Mucosa of descending colon (tissue), 3 donors: ENCODE measurements around the gene NUDT9. TPM values are rescaled to one million over a fixed set of nuclear protein-coding genes. Genes with fewer than 3 reads are reported as not detected.
A peak's percentile ranks its signal among the peaks of the same experiment; 100 is the strongest.
"Not testable (repeated sequence)": the region's sequence is repeated elsewhere in the genome, so short reads cannot be mapped to it uniquely, and the experiment has no call there.

Experiments used
- ATAC-seq: fragments of 200-7000 bp; cut with Tn5 transposase; one replicate; pipeline ENCODE4 v1.9.1; 2020; ENCODE audit warnings: mild to moderate bottlenecking, moderate library complexity
- DNase-seq, 3 donors: peaks; one replicate each; pipeline ENCODE4 v3.0.0-alpha.2; 2020
- H3K36me3 ChIP-seq: fragments of 200-600 bp; one replicate; pipeline ENCODE4 v1.8.0; 2021; ENCODE audit warnings: low read depth, mild to moderate bottlenecking
- H3K4me1 ChIP-seq: fragments of 200-600 bp; one replicate; pipeline ENCODE4 v1.8.0; 2021; ENCODE audit warnings: low read depth, mild to moderate bottlenecking
- H3K4me3 ChIP-seq: fragments of 200-600 bp; one replicate; pipeline ENCODE4 v1.8.0; 2021; ENCODE audit warnings: mild to moderate bottlenecking
- H3K9me3 ChIP-seq: fragments of 200-600 bp; one replicate; pipeline ENCODE4 v1.8.0; 2021; ENCODE audit warnings: mild to moderate bottlenecking
- intact Hi-C, 2 donors: fragments of 100-400 bp; cut with DNase I in 1 of 2; cut with micrococcal nuclease in 1 of 2; formaldehyde crosslinking; loops; one replicate each; pipeline versions ENCODE4 v1.11.0 to v1.11.1; 2022; cut with DNase I, micrococcal nuclease
- total RNA-seq, 3 donors: library from RNA; stranded (reverse); fragmentation: NEBNext Ultra II Directional in 2 of 3; extraction: Animal tissue kit (Norgen Biotek cat#: 25700) in 2 of 3; gene quantifications; one replicate each; pipeline versions ENCODE4 v1.2.1 to v1.2.4, GENCODE V29; 2021 to 2023
- TF ChIP-seq, protein P1 (sequence below): fragments of 200-600 bp; IDR thresholded peaks from one replicate; pipeline ENCODE4 v1.8.0; 2022; ENCODE audit warnings: antibody characterized with exemption, mild to moderate bottlenecking
- donor health status: DM: no; HTN: no; CAD: no; lungs with moderate emphysema.
- donor health status: DM: no; HTN: no; CAD: no.
- donor health status: DM: no; HTN: yes; CAD: no.

NUDT9 gene
- total RNA-seq, 3 donors from 2014 or later, result 32.5 to 35.8 (median 32.8) TPM

DNA sequence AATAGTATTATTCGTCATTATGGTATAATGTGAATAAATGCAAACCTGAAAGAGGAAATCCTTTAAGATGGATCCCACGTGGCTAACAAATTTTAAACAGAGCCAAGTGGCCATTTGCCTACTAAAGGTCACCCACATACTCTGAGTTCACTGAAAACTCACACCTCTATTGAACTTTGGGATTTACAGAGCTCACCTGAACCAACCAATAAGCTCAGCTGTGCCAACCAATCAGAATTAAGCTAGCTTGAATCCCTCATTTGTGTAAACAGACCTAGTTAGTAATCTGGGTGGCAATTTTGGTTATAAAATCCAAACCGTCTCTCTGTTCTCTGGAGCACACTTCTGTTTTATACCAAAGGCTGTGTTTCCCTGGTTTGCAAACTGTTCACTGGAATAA lies 5.4 kb upstream of the NUDT9 start:
- TF ChIP-seq, protein P1, sequence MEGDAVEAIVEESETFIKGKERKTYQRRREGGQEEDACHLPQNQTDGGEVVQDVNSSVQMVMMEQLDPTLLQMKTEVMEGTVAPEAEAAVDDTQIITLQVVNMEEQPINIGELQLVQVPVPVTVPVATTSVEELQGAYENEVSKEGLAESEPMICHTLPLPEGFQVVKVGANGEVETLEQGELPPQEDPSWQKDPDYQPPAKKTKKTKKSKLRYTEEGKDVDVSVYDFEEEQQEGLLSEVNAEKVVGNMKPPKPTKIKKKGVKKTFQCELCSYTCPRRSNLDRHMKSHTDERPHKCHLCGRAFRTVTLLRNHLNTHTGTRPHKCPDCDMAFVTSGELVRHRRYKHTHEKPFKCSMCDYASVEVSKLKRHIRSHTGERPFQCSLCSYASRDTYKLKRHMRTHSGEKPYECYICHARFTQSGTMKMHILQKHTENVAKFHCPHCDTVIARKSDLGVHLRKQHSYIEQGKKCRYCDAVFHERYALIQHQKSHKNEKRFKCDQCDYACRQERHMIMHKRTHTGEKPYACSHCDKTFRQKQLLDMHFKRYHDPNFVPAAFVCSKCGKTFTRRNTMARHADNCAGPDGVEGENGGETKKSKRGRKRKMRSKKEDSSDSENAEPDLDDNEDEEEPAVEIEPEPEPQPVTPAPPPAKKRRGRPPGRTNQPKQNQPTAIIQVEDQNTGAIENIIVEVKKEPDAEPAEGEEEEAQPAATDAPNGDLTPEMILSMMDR, result no peak
- no peak overlapping the region for H3K4me3 ChIP-seq
- peaks cover 34% of the 10 kb centered on the region for H3K4me1 ChIP-seq
- peak in 1 of 3 donors; percentile 75 for DNase-seq
- ATAC-seq, result peak; percentile 87
- no peaks in the 10 kb centered on the region for H3K9me3 ChIP-seq
- intact Hi-C loops, result no loop called here
- H3K36me3 ChIP-seq, result no peaks in the 10 kb centered on the region

DNA sequence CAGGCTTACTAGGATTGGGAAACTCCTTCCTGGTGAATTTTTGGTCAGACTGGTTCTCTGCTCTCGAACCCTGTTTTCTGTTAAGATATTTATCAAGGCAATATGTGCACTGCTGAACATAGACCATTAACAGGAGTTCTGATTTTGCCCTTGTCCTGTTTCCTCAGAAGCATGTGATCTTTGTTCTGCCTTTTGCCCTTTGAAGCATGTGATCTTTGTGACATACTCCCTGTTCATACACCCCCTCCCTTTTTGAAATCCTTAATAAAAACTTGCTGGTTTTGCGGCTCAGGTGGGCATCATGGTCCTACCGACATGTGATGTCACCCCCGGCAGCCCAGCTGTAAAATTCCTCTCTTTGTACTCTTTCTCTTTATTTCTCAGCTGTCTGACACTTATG lies 4.0 kb upstream of the NUDT9 start:
- H3K9me3 ChIP-seq, H3K4me3 ChIP-seq, ATAC-seq, H3K36me3 ChIP-seq, DNase-seq, intact Hi-C loops: not testable (repeated sequence)
- H3K4me1 ChIP-seq, result peaks cover 37% of the 10 kb centered on the region

DNA sequence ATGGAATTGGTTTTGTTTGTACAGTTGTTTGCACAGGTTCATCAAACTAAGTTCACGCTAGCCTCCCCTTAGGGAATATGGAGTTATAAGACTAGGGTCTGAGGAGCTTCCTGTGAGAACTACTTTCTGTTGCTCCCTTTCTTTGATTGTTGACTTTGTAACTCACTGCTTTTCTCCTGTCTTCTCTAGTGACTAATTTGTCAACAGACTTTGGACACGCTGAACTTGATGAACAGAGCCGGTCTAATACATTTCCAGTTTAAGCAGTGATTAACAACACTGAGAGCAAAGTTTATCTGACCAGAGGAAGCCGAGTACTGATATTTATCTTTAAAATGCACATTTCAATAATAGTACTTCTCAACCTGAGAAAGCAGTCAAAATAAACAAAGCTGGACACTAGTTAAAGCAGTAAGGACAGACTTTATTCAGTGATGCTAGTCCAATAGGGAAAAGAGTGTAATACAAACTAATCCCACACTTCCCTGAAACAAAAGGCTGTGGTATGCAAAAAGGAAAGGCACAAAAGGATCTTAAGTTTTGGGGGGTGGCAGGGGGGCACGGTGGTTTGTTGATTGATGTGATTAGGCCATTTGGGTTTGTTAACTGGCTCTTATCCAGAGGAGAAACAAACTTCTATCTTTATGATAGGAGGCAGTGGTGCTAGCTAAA lies 2.7 kb upstream of the NUDT9 start:
- ATAC-seq, result peak; percentile 31
- no peak for DNase-seq
- Histone ChIP-seq H3K4me3 (no peak overlapping the region), H3K4me1 (peaks cover 45% of the 10 kb centered on the region), H3K9me3 (no peaks in the 10 kb centered on the region), H3K36me3 (no peaks in the 10 kb centered on the region)
- TF ChIP-seq, protein P1, result no peak
- intact Hi-C loops, result no loop called here

DNA sequence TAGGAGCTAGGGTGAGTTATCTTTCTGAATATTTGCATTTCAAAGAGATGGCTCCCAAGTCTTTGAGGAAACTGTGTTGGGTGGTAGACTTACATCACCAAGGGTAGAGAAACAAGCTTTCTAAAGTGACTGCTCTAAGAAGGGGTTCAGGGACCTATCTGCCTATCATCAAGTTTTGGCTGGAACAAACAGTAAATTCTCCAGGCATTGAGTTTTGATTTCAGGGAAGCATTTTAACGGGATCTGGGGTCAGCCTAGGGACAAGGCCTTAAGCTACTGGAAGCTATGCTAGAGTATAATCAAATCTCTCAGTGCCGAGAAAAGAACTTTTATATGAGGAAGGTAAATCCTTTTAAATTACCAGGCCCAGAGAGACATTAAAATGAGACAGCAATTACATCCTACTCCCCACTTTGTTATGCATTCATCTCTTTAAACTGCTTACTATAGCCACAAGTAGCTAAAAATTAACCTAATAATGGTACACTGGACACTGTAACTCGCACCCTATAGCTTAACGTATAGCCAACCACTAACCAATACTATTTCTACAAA lies 2.0 kb upstream of the NUDT9 start:
- no peaks in the 10 kb centered on the region for H3K9me3 ChIP-seq
- intact Hi-C loops, result no loop called here

DNA sequence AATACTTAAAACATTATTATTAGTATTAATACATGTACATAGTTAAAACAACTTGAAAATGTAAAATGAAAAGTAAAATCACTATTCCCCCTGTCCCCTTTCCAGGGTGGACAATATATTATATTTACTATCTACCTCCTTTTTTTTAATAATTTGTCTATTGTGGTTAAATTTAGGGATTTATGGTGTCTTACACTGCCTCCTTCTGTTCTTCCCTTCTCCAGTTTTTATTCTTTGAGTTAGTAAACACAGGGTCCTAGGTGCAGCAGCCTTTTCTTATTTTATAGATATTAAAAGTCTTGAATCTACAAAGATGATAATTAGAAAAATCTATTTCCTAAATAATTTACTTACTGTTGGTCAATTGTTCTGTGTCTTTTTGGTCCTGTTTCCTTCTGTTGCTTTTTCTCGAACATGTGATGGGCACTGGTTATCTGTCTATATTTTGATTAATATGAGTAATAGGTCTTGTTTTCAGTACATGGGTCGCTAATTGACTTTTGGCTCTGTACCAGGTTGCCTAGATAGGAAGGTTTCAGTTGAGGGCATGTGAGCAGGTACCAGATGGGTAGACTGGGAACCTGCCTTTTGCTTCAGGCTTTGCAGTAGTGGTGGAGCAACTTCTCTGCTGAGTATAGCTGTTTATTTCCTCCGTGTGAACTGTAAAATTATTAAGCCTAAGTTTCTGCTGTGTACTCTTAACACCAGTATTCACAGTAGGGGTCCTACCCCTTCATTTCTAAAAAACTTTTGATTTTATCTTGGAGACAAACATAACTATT lies 1.1 kb downstream of the NUDT9 start:
- Histone ChIP-seq H3K4me1 (peaks cover 32% of the 10 kb centered on the region), H3K9me3 (no peaks in the 10 kb centered on the region), H3K36me3 (no peaks in the 10 kb centered on the region), H3K4me3 (peak overlapping the region; percentile 58)
- TF ChIP-seq, protein P1, result no peak
- intact Hi-C loops, result no loop called here
- ATAC-seq (no peak), DNase-seq (no peak)

More for the DNA sequence above, 2.0 kb upstream of the NUDT9 start:
- Histone ChIP-seq H3K4me1 (peaks cover 45% of the 10 kb centered on the region), H3K4me3 (no peak overlapping the region), H3K36me3 (no peaks in the 10 kb centered on the region)
- TF ChIP-seq, protein P1, result no peak
- ATAC-seq, result no peak
- no peak for DNase-seq

DNA sequence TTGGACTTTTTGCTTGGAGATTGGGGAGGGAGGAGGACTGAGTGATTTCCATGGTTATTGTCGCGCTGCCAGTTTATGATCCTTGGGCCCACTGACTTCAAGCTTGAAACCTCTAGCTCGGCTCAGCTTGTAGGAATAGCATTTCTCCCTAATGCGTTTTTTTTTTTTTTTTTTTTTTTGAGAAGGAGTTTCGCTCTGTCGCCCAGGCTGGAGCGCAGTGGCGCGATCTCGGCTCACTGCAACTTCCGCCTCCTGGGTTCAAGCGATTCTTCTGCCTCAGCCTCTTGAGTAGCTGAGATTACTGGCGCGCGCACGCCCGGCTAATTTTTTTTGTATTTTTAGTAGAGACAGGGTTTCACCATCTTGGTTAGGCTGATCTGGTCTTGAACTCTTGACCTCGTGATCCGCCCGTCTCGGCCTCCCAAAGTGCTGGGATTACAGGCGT lies 1.7 kb downstream of the NUDT9 start:
- DNase-seq, H3K4me3 ChIP-seq, H3K36me3 ChIP-seq, H3K9me3 ChIP-seq, ATAC-seq, intact Hi-C loops: not testable (repeated sequence)
- H3K4me1 ChIP-seq, result peaks cover 27% of the 10 kb centered on the region
